Body of pancreas (tissue), 4 donors: ENCODE results near the gene ARHGAP29. TPM values are rescaled to one million over a fixed set of nuclear protein-coding genes. Genes with fewer than 3 reads are reported as not detected.

Experiments used
- ATAC-seq: fragments of 150-250 bp; one replicate; pipeline ENCODE4 v1.9.1; 2016
- DNase-seq, 4 donors: peaks; one replicate each; pipeline ENCODE4 v3.0.0-alpha.2; 2019
- H3K27ac ChIP-seq, 4 donors: fragments of 200-600 bp; sonication (generic); 1 replicate in 3 of 4; 2 replicates in 1 of 4; pipeline versions ENCODE4 v1.5.1 to v1.6.1; 2016 to 2019; ENCODE audit warnings: mild to moderate bottlenecking in 1 of 4, mixed read lengths in 1 of 4, moderate library complexity in 1 of 4
- H3K27me3 ChIP-seq, 2 donors: fragments of 200-600 bp; sonication (generic); one replicate each; pipeline ENCODE4 v1.6.0; 2016; ENCODE audit warnings: mild to moderate bottlenecking in 1 of 2
- H3K36me3 ChIP-seq, 2 donors: fragments of 200-600 bp; sonication (generic); replicated peaks in 1 of 2; 2 replicates each; pipeline ENCODE4 v1.5.1; 2016; ENCODE audit warnings: low read depth in 2 of 2; ENCODE audit not compliant: insufficient read depth in 1 of 2
- H3K4me1 ChIP-seq: fragments of 200-600 bp; sonication (generic); one replicate; pipeline ENCODE4 v1.6.0; 2016
- H3K4me3 ChIP-seq, 2 donors: fragments of 200-600 bp; sonication (generic); 1 replicate in 1 of 2; 2 replicates in 1 of 2; pipeline ENCODE4 v1.5.1; 2016 to 2019
- H3K9me3 ChIP-seq, 3 donors: fragments of 200-600 bp; sonication (generic); 1 replicate in 2 of 3; 2 replicates in 1 of 3; pipeline ENCODE4 v1.5.1; 2016
- CTCF ChIP-seq, 7 experiments: fragments of 450-650 bp in 4 of 7; fragments of 200-600 bp in 3 of 7; sonication (generic) in 3 of 7; IDR thresholded peaks; one replicate each; pipeline ENCODE4 v1.5.1; 2016 to 2019; ENCODE audit warnings: antibody characterized with exemption in 7 of 7
- POLR2A ChIP-seq, 3 donors: fragments of 450-650 bp; IDR thresholded peaks; one replicate each; pipeline ENCODE4 v1.6.1; 2016; ENCODE audit warnings: antibody characterized with exemption in 3 of 3, mild to moderate bottlenecking in 2 of 3
- WGBS, 2 donors: methylation state at CpG; one replicate each; pipeline ENCODE4 v1.1.5; 2017; 5-methylcytosine and 5-hydroxymethylcytosine counted together
- intact Hi-C: fragments of 100-400 bp; cut with DNase I; formaldehyde crosslinking; loops from one replicate; pipeline ENCODE4 v1.15.1; 2023
- total RNA-seq, 2 donors: library from RNA; depleted of rRNA; stranded (reverse); fragments of >200 nt; gene quantifications; one replicate each; pipeline ENCODE4 v1.1.0, GENCODE V29; 2016

Gene ARHGAP29
- total RNA-seq, 2 donors from 2014 or later = 20.1 to 22.8 TPM

GRCh38 chr1:94146273-94146672 is 91.1 kb downstream of the ARHGAP29 start:
- intact Hi-C loops = no loop called here
- WGBS, 2 donors = 89% methylated on average over 5 of the region's 5 CpGs
- H3K4me1 ChIP-seq = no peaks in the 10 kb centered on the region
- no peak overlapping the region for H3K4me3 ChIP-seq
- ATAC-seq = no peak
- TF ChIP-seq CTCF (IDR thresholded peaks at IDR 0.05) (no peak), POLR2A (IDR thresholded peaks at IDR 0.05) (no peak)
- H3K9me3 ChIP-seq = no peaks in the 10 kb centered on the region
- no peaks in the 10 kb centered on the region for H3K27me3 ChIP-seq
- no peak overlapping the region for H3K27ac ChIP-seq
- no peaks in the 10 kb centered on the region for H3K36me3 ChIP-seq
- no peak for DNase-seq

DNA sequence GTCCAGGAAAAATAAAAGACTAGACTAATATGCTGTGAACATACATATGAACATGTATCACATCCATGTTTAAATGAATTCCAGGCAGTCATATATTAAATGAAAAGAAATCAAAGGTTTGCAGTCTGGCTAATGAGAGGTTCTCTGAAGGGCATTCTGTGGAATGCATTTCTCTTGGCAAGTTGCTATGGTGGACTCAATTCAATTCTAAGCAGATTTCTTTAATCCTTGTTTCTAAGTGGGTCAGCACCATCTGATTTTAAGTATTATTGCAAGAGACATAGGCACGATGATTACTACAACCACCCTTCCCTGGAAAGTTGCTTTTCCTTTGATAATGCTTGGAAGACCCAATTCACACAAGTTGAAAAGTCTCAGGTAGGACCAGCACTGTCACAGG is 92.5 kb downstream of the ARHGAP29 start:
- WGBS, 2 donors = 64 to 80% methylated on average over 1 of the region's 1 CpG
- H3K27ac ChIP-seq = no peak overlapping the region
- TF ChIP-seq CTCF (IDR thresholded peaks at IDR 0.05) (no peak), POLR2A (IDR thresholded peaks at IDR 0.05) (no peak)

DNA sequence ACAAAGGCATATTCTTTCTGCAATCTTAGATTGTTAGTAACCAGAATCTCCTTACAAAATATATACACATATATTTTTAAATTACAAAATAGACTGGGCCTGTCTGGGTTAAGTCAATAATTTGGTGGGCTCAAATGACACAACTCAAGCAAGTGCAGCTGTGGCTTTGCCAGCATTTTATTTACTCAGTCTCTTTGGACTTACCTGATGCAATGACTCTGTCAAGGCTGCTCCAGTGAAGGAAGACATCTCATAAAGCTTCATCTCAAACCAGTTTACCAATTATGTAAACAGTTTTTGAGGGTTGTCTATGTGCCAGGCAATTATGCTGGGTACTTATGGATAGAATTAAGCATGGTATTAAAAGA is 93.6 kb downstream of the ARHGAP29 start:
- ATAC-seq = no peak
- intact Hi-C loops = no loop called here
- Histone ChIP-seq H3K27ac (no peak overlapping the region), H3K27me3 (no peaks in the 10 kb centered on the region), H3K4me1 (no peaks in the 10 kb centered on the region), H3K4me3 (no peak overlapping the region), H3K36me3 (no peaks in the 10 kb centered on the region), H3K9me3 (no peaks in the 10 kb centered on the region)
- DNase-seq = no peak
- TF ChIP-seq POLR2A (IDR thresholded peaks at IDR 0.05) (no peak), CTCF (IDR thresholded peaks at IDR 0.05) (no peak)

More for the DNA sequence above, 92.5 kb downstream of the ARHGAP29 start:
- no peaks in the 10 kb centered on the region for H3K27me3 ChIP-seq
- H3K9me3 ChIP-seq = no peaks in the 10 kb centered on the region
- H3K36me3 ChIP-seq = no peaks in the 10 kb centered on the region
- no peak for DNase-seq
- H3K4me3 ChIP-seq = no peak overlapping the region
- intact Hi-C loops = no loop called here
- H3K4me1 ChIP-seq = no peaks in the 10 kb centered on the region
- no peak for ATAC-seq

DNA sequence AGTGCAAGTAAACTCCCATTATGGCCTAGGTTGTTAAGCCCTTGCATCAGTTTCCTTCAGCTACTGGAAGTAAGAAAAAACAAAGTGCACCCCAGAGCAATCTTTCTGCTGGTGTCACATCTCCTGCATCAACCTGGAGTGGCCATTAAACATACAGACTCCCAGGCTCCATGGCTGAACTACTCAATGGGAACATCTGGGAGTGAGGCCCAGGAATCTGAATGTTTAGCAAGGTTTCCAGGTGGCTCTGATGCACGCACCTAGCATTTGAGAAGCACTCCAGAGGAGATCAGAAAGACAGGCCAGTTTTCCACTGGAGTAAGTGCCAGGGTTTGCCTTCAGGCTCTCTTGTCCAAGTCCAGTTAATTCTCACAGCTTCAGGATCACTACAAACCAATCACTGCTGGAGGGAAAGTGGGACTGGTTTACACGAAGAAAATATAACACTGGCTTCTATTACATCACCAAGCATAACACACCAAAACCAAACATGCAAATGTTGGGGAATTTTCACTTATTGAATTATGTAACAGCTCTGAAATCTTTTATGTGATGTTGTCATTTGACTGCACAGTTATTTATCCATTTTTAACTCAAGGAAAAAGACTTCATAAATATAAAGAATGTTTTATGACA is 94.1 kb downstream of the ARHGAP29 start:
- DNase-seq (no peak), ATAC-seq (no peak)
- Histone ChIP-seq H3K27ac (no peak overlapping the region), H3K36me3 (no peaks in the 10 kb centered on the region), H3K27me3 (no peaks in the 10 kb centered on the region), H3K9me3 (no peaks in the 10 kb centered on the region), H3K4me1 (no peaks in the 10 kb centered on the region), H3K4me3 (no peak overlapping the region)
- TF ChIP-seq CTCF (IDR thresholded peaks at IDR 0.05) = no peak
- no peak for TF ChIP-seq POLR2A (IDR thresholded peaks at IDR 0.05)
- 58 to 62% methylated on average over 2 of the region's 2 CpGs for WGBS, 2 donors
- intact Hi-C loops = no loop called here

- Histone ChIP-seq H3K27ac (no peak overlapping the region), H3K4me3 (no peak overlapping the region), H3K27me3 (no peaks in the 10 kb centered on the region), H3K36me3 (no peaks in the 10 kb centered on the region), H3K4me1 (no peaks in the 10 kb centered on the region), H3K9me3 (no peaks in the 10 kb centered on the region)
- WGBS, 2 donors = 76 to 78% methylated on average over 2 of the region's 2 CpGs
- intact Hi-C loops = no loop called here
- ATAC-seq (no peak), DNase-seq (no peak)
- no peak for TF ChIP-seq CTCF (IDR thresholded peaks at IDR 0.05)
- no peak for TF ChIP-seq POLR2A (IDR thresholded peaks at IDR 0.05)
Measured at GRCh38 chr1:94142583-94142982, 94.8 kb downstream of the ARHGAP29 start.
